ENCODE results near the gene YIPF5. TPM values are rescaled to one million over a fixed set of nuclear protein-coding genes. Genes with fewer than 3 reads are reported as not detected.

Gene YIPF5
- total RNA-seq, 1 donor from 2014 or later, result 31.0 TPM

GRCh38 chr5:144179226-144179625 lies 8.8 kb upstream of the YIPF5 start:
- Histone ChIP-seq H3K9me3 (no peaks in the 10 kb centered on the region), H3K27me3 (no peaks in the 10 kb centered on the region), H3K27ac (no peak overlapping the region), H3K36me3 (no peaks in the 10 kb centered on the region), H3K4me1 (no peaks in the 10 kb centered on the region), H3K4me3 (no peak overlapping the region)
- no peak for TF ChIP-seq CTCF (IDR thresholded peaks at IDR 0.05)
- no peak for DNase-seq (ENCODE audit: low spot score in 2 of 2)
- intact Hi-C loops (cut with DNase I), result no loop called here

DNA sequence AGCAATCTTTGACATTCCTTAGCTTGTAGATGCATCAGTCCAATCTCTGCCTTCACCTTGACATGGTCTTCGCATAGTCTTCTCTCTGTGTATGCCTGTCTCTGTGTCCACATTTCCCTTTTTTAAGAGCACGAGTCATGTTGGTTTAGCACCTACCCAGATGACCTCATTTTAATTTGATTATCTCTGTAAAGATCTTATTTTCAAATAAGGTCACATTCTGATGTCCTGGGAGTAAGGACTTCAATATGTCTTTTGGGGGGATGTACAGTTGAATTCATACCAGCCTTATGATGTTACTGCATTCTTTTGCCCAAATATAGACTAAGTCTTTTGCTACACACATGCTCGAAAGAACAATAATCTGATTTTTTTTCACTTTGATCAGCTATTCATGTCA lies 7.1 kb upstream of the YIPF5 start:
- Histone ChIP-seq H3K4me1 (no peaks in the 10 kb centered on the region), H3K9me3 (no peaks in the 10 kb centered on the region), H3K36me3 (no peaks in the 10 kb centered on the region), H3K4me3 (no peak overlapping the region), H3K27me3 (no peaks in the 10 kb centered on the region), H3K27ac (no peak overlapping the region)
- DNase-seq (ENCODE audit: low spot score in 2 of 2), result no peak
- no peak for TF ChIP-seq CTCF (IDR thresholded peaks at IDR 0.05)
- intact Hi-C loops (cut with DNase I), result no loop called here

DNA sequence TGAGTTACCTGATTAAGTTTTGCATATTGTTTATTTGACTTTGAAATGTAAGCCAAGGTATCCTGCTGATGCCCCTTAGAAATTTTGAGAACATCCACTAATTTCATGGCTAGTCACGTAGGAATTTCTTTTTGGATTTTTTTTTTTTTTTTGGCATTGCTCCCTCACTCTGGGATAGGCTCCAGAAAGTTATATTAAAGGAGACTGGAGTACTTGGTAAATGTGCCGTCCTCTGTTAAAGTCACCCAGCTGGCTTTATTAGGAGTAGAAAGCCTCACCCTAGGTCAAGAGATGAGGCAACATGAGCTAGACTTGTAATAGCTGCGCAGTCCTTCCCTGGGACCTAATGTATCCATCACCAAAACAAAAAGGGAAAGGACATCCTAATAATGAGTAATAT lies 3.3 kb upstream of the YIPF5 start:
- Histone ChIP-seq H3K4me3 (no peak overlapping the region), H3K27me3 (no peaks in the 10 kb centered on the region), H3K9me3 (no peaks in the 10 kb centered on the region), H3K36me3 (no peaks in the 10 kb centered on the region), H3K27ac (no peak overlapping the region), H3K4me1 (no peaks in the 10 kb centered on the region)
- no peak for TF ChIP-seq CTCF (IDR thresholded peaks at IDR 0.05)
- DNase-seq (ENCODE audit: low spot score in 2 of 2), result no peak
- intact Hi-C loops (cut with DNase I), result no loop called here

- no peaks in the 10 kb centered on the region for H3K9me3 ChIP-seq
- no peaks in the 10 kb centered on the region for H3K27me3 ChIP-seq
- H3K4me1 ChIP-seq, result peaks cover 0 to 5% of the 10 kb centered on the region in 2 donors
- TF ChIP-seq CTCF (IDR thresholded peaks at IDR 0.05), result no peak
- peak overlapping the region; percentile 89 to 97 for H3K4me3 ChIP-seq
- H3K36me3 ChIP-seq, result peaks cover 8 to 14% of the 10 kb centered on the region in 2 donors
- intact Hi-C loops (cut with DNase I), result no loop called here
- no peak for DNase-seq (ENCODE audit: low spot score in 2 of 2)
- H3K27ac ChIP-seq, result peak overlapping the region; percentile 68 to 79
These were observed 569 bp downstream of the YIPF5 start for GRCh38 chr5:144169904-144170275.

DNA sequence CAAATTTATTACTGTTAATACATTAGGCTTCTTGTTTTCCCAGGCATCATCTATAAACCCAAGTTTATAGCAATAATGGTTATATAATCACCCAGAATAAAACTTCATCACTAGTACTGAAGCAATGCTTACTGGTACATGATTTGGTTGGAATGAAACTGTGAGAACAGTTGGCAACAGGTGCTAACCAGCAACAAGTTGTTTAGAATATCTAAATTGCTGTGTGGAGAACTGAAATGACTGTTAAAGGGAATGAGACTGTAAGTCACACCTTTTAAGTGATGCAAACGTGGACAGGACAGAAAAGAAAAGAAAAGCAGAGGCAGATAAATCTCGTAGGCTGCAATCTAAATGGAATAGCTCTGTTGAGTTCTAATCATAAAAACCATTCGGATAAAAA lies 2.5 kb downstream of the YIPF5 start:
- Histone ChIP-seq H3K27me3 (no peaks in the 10 kb centered on the region), H3K9me3 (no peaks in the 10 kb centered on the region), H3K4me1 (peaks cover 0 to 5% of the 10 kb centered on the region in 2 donors), H3K4me3 (peak overlapping the region in 1 of 2 donors; percentile 24), H3K27ac (no peak overlapping the region), H3K36me3 (peaks cover 27 to 33% of the 10 kb centered on the region in 2 donors)
- intact Hi-C loops (cut with DNase I), result no loop called here
- TF ChIP-seq CTCF (IDR thresholded peaks at IDR 0.05), result no peak
- DNase-seq (ENCODE audit: low spot score in 2 of 2), result no peak

DNA sequence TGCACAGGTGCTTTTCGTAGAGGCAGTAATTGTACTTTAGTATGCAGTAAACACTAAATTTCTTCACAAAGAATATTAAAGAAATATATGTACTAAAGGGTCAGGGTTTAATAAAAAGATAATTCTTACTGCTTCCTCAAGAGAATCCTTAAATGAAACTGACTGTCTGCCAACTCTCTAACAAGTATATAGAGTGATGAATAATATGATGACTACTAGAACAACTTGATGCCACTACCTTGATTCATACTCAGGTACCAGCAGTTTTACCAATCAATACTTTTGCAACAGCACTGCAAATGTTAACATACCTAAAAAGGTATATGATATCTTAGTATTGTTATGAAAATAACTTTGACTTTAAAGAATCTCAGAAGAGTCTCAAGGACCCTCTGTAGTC lies 3.8 kb downstream of the YIPF5 start:
- Histone ChIP-seq H3K36me3 (peaks cover 33 to 46% of the 10 kb centered on the region in 2 donors), H3K4me3 (no peak overlapping the region), H3K4me1 (peaks cover 0 to 5% of the 10 kb centered on the region in 2 donors), H3K9me3 (no peaks in the 10 kb centered on the region), H3K27ac (no peak overlapping the region), H3K27me3 (no peaks in the 10 kb centered on the region)
- DNase-seq (ENCODE audit: low spot score in 2 of 2), result no peak
- intact Hi-C loops (cut with DNase I), result no loop called here
- no peak for TF ChIP-seq CTCF (IDR thresholded peaks at IDR 0.05)

All from ascending aorta (tissue), 2 donors.